H9 (cell line): Measurements from ENCODE around the gene ERRFI1. TPM values are rescaled to one million over a fixed set of nuclear protein-coding genes. Genes with fewer than 3 reads are reported as not detected.

ENCODE experiments used
- DNase-seq: peaks from one replicate; pipeline ENCODE4 v3.0.0-alpha.2; 2017
- H2AFZ ChIP-seq: one replicate; pipeline ENCODE4 v1.6.1; 2013; ENCODE audit warnings: mild to moderate bottlenecking, low read length, control low read depth, moderate library complexity
- H2AK5ac ChIP-seq: 2 replicates; pipeline ENCODE4 v1.6.1; 2013; ENCODE audit warnings: low read length, control low read depth, mixed read lengths; ENCODE audit not compliant: insufficient read length
- H2BK120ac ChIP-seq: one replicate; pipeline ENCODE4 v1.6.1; 2013; ENCODE audit warnings: low read depth, mild to moderate bottlenecking, low read length, control low read depth, inconsistent platforms; ENCODE audit not compliant: poor library complexity, severe bottlenecking
- H2BK12ac ChIP-seq: 2 replicates; pipeline ENCODE4 v1.6.1; 2013; ENCODE audit warnings: low read length, control low read depth, mixed read lengths, low read depth; ENCODE audit not compliant: insufficient read length
- H2BK15ac ChIP-seq: 2 replicates; pipeline ENCODE4 v1.6.1; 2013; ENCODE audit warnings: low read depth, low read length, control low read depth
- H2BK20ac ChIP-seq: one replicate; pipeline ENCODE4 v1.6.1; 2013; ENCODE audit warnings: low read depth, mild to moderate bottlenecking, low read length, control low read depth, inconsistent platforms; ENCODE audit not compliant: poor library complexity, severe bottlenecking
- H2BK5ac ChIP-seq: 2 replicates; pipeline ENCODE4 v1.6.1; 2013; ENCODE audit warnings: low read length, control low read depth, mixed read lengths; ENCODE audit not compliant: insufficient read length
- H3K14ac ChIP-seq: 2 replicates; pipeline ENCODE4 v1.6.1; 2013; ENCODE audit warnings: low read length, control low read depth; ENCODE audit not compliant: insufficient read depth
- H3K18ac ChIP-seq: 2 replicates; pipeline ENCODE4 v1.6.1; 2013; ENCODE audit warnings: low read depth, mild to moderate bottlenecking, mixed read lengths, low read length, control low read depth; ENCODE audit not compliant: insufficient read length
- H3K23ac ChIP-seq: 2 replicates; pipeline ENCODE4 v1.6.1; 2013; ENCODE audit warnings: low read length, control low read depth, mixed read lengths, low read depth; ENCODE audit not compliant: insufficient read length
- H3K23me2 ChIP-seq: 2 replicates; pipeline ENCODE4 v1.6.1; 2013; ENCODE audit warnings: low read depth, mild to moderate bottlenecking, mixed read lengths, low read length, control low read depth; ENCODE audit not compliant: insufficient read length, poor library complexity, severe bottlenecking
- H3K27ac ChIP-seq: 2 replicates; pipeline ENCODE4 v1.5.1; 2013; ENCODE audit warnings: low read length, control low read depth, mixed read lengths, low read depth; ENCODE audit not compliant: insufficient read length
- H3K27me3 ChIP-seq: 2 replicates; pipeline ENCODE4 v1.6.1; 2013; ENCODE audit warnings: low read length, control low read depth, inconsistent platforms; ENCODE audit not compliant: insufficient read depth
- H3K4ac ChIP-seq: 2 replicates; pipeline ENCODE4 v1.6.1; 2013; ENCODE audit warnings: low read depth, mild to moderate bottlenecking, control low read depth, inconsistent platforms, low read length, moderate library complexity
- H3K4me1 ChIP-seq: 2 replicates; pipeline ENCODE4 v1.6.1; 2013; ENCODE audit warnings: low read length, control low read depth, inconsistent platforms; ENCODE audit not compliant: insufficient read depth
- H3K4me2 ChIP-seq: 2 replicates; pipeline ENCODE4 v1.6.1; 2013; ENCODE audit warnings: low read length, control low read depth, mixed read lengths; ENCODE audit not compliant: insufficient read length, insufficient read depth
- H3K56ac ChIP-seq: 2 replicates; pipeline ENCODE4 v1.6.1; 2013; ENCODE audit warnings: low read depth, mild to moderate bottlenecking, mixed read lengths, low read length, control low read depth; ENCODE audit not compliant: insufficient read length
- H3K79me1 ChIP-seq: 2 replicates; pipeline ENCODE4 v1.6.1; 2013; ENCODE audit warnings: low read depth, mild to moderate bottlenecking, moderate library complexity, low read length, control low read depth, inconsistent platforms; ENCODE audit not compliant: insufficient read depth, poor library complexity, severe bottlenecking
- H3K79me2 ChIP-seq: 2 replicates; pipeline ENCODE4 v1.6.1; 2013; ENCODE audit warnings: low read length, control low read depth, inconsistent platforms; ENCODE audit not compliant: insufficient read depth
- H3K9ac ChIP-seq: 2 replicates; pipeline ENCODE4 v1.6.1; 2013; ENCODE audit warnings: low read length, control low read depth, mixed read lengths; ENCODE audit not compliant: insufficient read length; ENCODE audit errors: extremely low read depth
- H3K9me3 ChIP-seq: one replicate; pipeline ENCODE4 v1.6.1; 2013; ENCODE audit warnings: low read depth, low read length, inconsistent platforms; ENCODE audit not compliant: control insufficient read depth
- H3T11ph ChIP-seq: one replicate; pipeline ENCODE4 v1.6.1; 2013; ENCODE audit warnings: mild to moderate bottlenecking, low read length, control low read depth, inconsistent platforms
- H4K20me1 ChIP-seq: one replicate; pipeline ENCODE4 v1.6.1; 2013; ENCODE audit not compliant: control insufficient read depth, insufficient read length, insufficient read depth
- H4K5ac ChIP-seq: 2 replicates; pipeline ENCODE4 v1.6.1; 2013; ENCODE audit warnings: low read depth, mild to moderate bottlenecking, mixed read lengths, low read length, control low read depth; ENCODE audit not compliant: insufficient read length
- H4K8ac ChIP-seq: replicated peaks from 2 replicates; pipeline ENCODE4 v1.6.1; 2013; ENCODE audit warnings: low read length, control low read depth, mixed read lengths, low read depth; ENCODE audit not compliant: insufficient read length
- H4K91ac ChIP-seq: 2 replicates; pipeline ENCODE4 v1.6.1; 2013; ENCODE audit warnings: low read depth, mild to moderate bottlenecking, moderate library complexity, mixed read lengths, low read length, control low read depth; ENCODE audit not compliant: insufficient read length
- H3K27ac Mint-ChIP-seq, 3 experiments: 2 replicates in 2 of 3; 3 replicates in 1 of 3; pipeline ENCODE4 v1.8.0; 2020 to 2021; ENCODE audit warnings: mixed read lengths in 3 of 3, mild to moderate bottlenecking in 1 of 3, moderate library complexity in 1 of 3
- H3K27me3 Mint-ChIP-seq: 2 replicates; pipeline ENCODE4 v1.8.0; 2021; ENCODE audit warnings: low read depth, mild to moderate bottlenecking, moderate library complexity, mixed read lengths
- H3K36me3 Mint-ChIP-seq, 3 experiments: 2 replicates in 2 of 3; 3 replicates in 1 of 3; pipeline ENCODE4 v1.8.0; 2020 to 2021; ENCODE audit warnings: low read depth in 3 of 3, mixed read lengths in 3 of 3; ENCODE audit not compliant: insufficient read depth in 1 of 3
- H3K4me1 Mint-ChIP-seq, 2 experiments: 2 replicates each; pipeline ENCODE4 v1.8.0; 2020; ENCODE audit warnings: mixed read lengths in 2 of 2
- H3K4me3 Mint-ChIP-seq, 2 experiments: 2 replicates in 1 of 2; 3 replicates in 1 of 2; pipeline ENCODE4 v1.8.0; 2020 to 2021; ENCODE audit warnings: mild to moderate bottlenecking in 2 of 2, mixed read lengths in 2 of 2, moderate library complexity in 1 of 2
- H3K9me3 Mint-ChIP-seq, 2 experiments: 2 replicates in 1 of 2; 3 replicates in 1 of 2; pipeline ENCODE4 v1.8.0; 2020; ENCODE audit warnings: mild to moderate bottlenecking in 2 of 2, mixed read lengths in 2 of 2, moderate library complexity in 1 of 2
- WGBS: extraction: QIAGEN DNeasy Blood & Tissue Kit; methylation state at CpG from one replicate; pipeline ENCODE4 v1.1.7; 2013; ENCODE audit warnings: missing lambda C conversion rate, low lambda C conversion rate, mixed read lengths; ENCODE audit not compliant: insufficient read length; ENCODE audit errors: extremely low coverage; 5-methylcytosine and 5-hydroxymethylcytosine counted together
- total RNA-seq: library from RNA; stranded (reverse); gene quantifications from 2 replicates; pipeline ENCODE4 v1.2.1, GENCODE V29; 2021
- TF ChIP-seq, protein P1 (sequence below): fragments of 200-600 bp; sonication (generic); conservative IDR thresholded peaks from 3 replicates; pipeline ENCODE4 v1.8.0; 2021; ENCODE audit warnings: antibody characterized with exemption, mild to moderate bottlenecking

The ERRFI1 gene
- total RNA-seq, 1 experiment from 2014 or later, result 20.8 TPM

- Mint-ChIP-seq H3K4me1 (peaks cover 14 to 17% of the 10 kb centered on the region in 2 experiments), H3K36me3 (peaks cover 28 to 45% (median 29%) of the 10 kb centered on the region in 3 experiments), H3K4me3 (no peak overlapping the region), H3K27me3 (no peaks in the 10 kb centered on the region), H3K9me3 (no peaks in the 10 kb centered on the region), H3K27ac (peak overlapping the region in 2 of 3 experiments; percentile 4 to 76; a peak in 2 of 7 replicates)
- Histone ChIP-seq H2BK12ac (no peak overlapping the region), H3K14ac (no peak overlapping the region), H3K18ac (no peak overlapping the region), H3K4ac (no peak overlapping the region), H3K56ac (no peak overlapping the region), H3K79me2 (peaks cover 2% of the 10 kb centered on the region; the same call in 1 of the 2 replicates), H3K4me1 (peaks cover 2% of the 10 kb centered on the region; the same call in 1 of the 2 replicates), H4K20me1 (no peaks in the 10 kb centered on the region), H4K91ac (no peak overlapping the region), H3K23ac (no peak overlapping the region), H3K27me3 (no peaks in the 10 kb centered on the region), H3K27ac (no peak overlapping the region), H2BK5ac (no peak overlapping the region), H3K79me1 (peaks cover 8% of the 10 kb centered on the region), H3K9me3 (no peaks in the 10 kb centered on the region), H2BK15ac (no peak overlapping the region), H4K8ac (no peak overlapping the region), H2BK120ac (no peak overlapping the region), H2AK5ac (no peak overlapping the region), H3K4me2 (no peak overlapping the region), H4K5ac (no peak overlapping the region), H3T11ph (no peak overlapping the region), H2BK20ac (no peak overlapping the region), H3K9ac (no peak overlapping the region), H2AFZ (no peak overlapping the region), H3K23me2 (no peaks in the 10 kb centered on the region)
- no peak for DNase-seq
- no CpG with 5 or more reads among the region's 8 CpGs for WGBS
- TF ChIP-seq, protein P1, sequence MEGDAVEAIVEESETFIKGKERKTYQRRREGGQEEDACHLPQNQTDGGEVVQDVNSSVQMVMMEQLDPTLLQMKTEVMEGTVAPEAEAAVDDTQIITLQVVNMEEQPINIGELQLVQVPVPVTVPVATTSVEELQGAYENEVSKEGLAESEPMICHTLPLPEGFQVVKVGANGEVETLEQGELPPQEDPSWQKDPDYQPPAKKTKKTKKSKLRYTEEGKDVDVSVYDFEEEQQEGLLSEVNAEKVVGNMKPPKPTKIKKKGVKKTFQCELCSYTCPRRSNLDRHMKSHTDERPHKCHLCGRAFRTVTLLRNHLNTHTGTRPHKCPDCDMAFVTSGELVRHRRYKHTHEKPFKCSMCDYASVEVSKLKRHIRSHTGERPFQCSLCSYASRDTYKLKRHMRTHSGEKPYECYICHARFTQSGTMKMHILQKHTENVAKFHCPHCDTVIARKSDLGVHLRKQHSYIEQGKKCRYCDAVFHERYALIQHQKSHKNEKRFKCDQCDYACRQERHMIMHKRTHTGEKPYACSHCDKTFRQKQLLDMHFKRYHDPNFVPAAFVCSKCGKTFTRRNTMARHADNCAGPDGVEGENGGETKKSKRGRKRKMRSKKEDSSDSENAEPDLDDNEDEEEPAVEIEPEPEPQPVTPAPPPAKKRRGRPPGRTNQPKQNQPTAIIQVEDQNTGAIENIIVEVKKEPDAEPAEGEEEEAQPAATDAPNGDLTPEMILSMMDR, result no peak
Measured at GRCh38 chr1:8010080-8010664, 15.9 kb downstream of the ERRFI1 start.
